Neural cell (in vitro differentiated cells): Measurements from ENCODE around the gene TXNDC16. TPM values are rescaled to one million over a fixed set of nuclear protein-coding genes. Genes with fewer than 3 reads are reported as not detected.

ENCODE experiments used
- H2AFZ ChIP-seq: fragments of 200-600, 300-800 bp; sonication (generic), shearing (Covaris generic); 2 replicates; pipeline ENCODE4 v1.6.0; 2014; ENCODE audit warnings: low read depth, mild to moderate bottlenecking, antibody characterized with exemption, low read length, moderate library complexity
- H3F3A ChIP-seq: fragments of 200-600 bp; shearing (Covaris generic); 2 replicates; pipeline ENCODE4 v1.6.1; 2016; ENCODE audit warnings: mild to moderate bottlenecking, moderate library complexity, mixed read lengths, antibody characterized with exemption, low read length; ENCODE audit not compliant: insufficient read depth, poor library complexity, severe bottlenecking
- H3K27ac ChIP-seq: fragments of 200-600, 300-800 bp; sonication (generic), shearing (Covaris generic); 2 replicates; pipeline ENCODE4 v1.5.1; 2014; ENCODE audit warnings: mild to moderate bottlenecking, low read length, moderate library complexity
- H3K27me3 ChIP-seq: fragments of 300-800, 200-600 bp; sonication (generic), shearing (Covaris generic); 2 replicates; pipeline ENCODE4 v1.6.0; 2014; ENCODE audit warnings: mild to moderate bottlenecking, low read depth, low read length, moderate library complexity; ENCODE audit not compliant: insufficient read depth
- H3K36me3 ChIP-seq: fragments of 300-800, 200-600 bp; sonication (generic), shearing (Covaris generic); 2 replicates; pipeline ENCODE4 v1.5.1; 2014; ENCODE audit warnings: mild to moderate bottlenecking, antibody characterized with exemption, low read length, moderate library complexity; ENCODE audit not compliant: insufficient read depth
- H3K4me2 ChIP-seq: fragments of 300-800, 200-600 bp; sonication (generic), shearing (Covaris generic); 2 replicates; pipeline ENCODE4 v1.6.0; 2014; ENCODE audit warnings: mild to moderate bottlenecking, low read length
- H3K4me3 ChIP-seq: fragments of 300-800, 200-600 bp; sonication (generic), shearing (Covaris generic); 2 replicates; pipeline ENCODE4 v1.5.1; 2014; ENCODE audit warnings: mild to moderate bottlenecking, low read length, moderate library complexity
- H3K79me2 ChIP-seq: fragments of 200-600 bp; shearing (Covaris generic); replicated peaks from 2 replicates; pipeline ENCODE4 v1.6.0; 2014; ENCODE audit warnings: mild to moderate bottlenecking, low read length, moderate library complexity; ENCODE audit not compliant: insufficient read depth
- H3K9ac ChIP-seq: fragments of 300-800, 200-600 bp; sonication (generic), shearing (Covaris generic); 2 replicates; pipeline ENCODE4 v1.6.1; 2016; ENCODE audit warnings: mild to moderate bottlenecking, low read length, mixed read lengths
- H3K9me2 ChIP-seq: fragments of 200-600 bp; shearing (Covaris generic); 2 replicates; pipeline ENCODE4 v1.6.1; 2016; ENCODE audit warnings: mild to moderate bottlenecking, low read length, mixed read lengths; ENCODE audit not compliant: insufficient read depth
- H3K9me3 ChIP-seq: fragments of 200-600, 300-800 bp; sonication (generic), shearing (Covaris generic); 2 replicates; pipeline ENCODE4 v1.6.1; 2016; ENCODE audit warnings: mild to moderate bottlenecking, mixed run types, low read length, moderate library complexity, mixed read lengths
- H4K20me1 ChIP-seq: fragments of 200-600 bp; shearing (Covaris generic); 2 replicates; pipeline ENCODE4 v1.6.1; 2016; ENCODE audit warnings: mild to moderate bottlenecking, mixed run types; ENCODE audit not compliant: insufficient read depth
- CTCF ChIP-seq: fragments of 450-650 bp; IDR thresholded peaks from 2 replicates; pipeline ENCODE4 v1.5.1; 2014; ENCODE audit warnings: antibody characterized with exemption, mild to moderate bottlenecking, moderate library complexity; ENCODE audit not compliant: poor library complexity, severe bottlenecking
- EP300 ChIP-seq: fragments of 450-650 bp; conservative IDR thresholded peaks from 2 replicates; pipeline ENCODE4 v1.6.1; 2014; ENCODE audit warnings: antibody characterized with exemption, mild to moderate bottlenecking, moderate library complexity; ENCODE audit not compliant: poor library complexity, severe bottlenecking
- EZH2 ChIP-seq: fragments of 200-600, 300-800 bp; shearing (Covaris generic), sonication (generic); IDR thresholded peaks from 2 replicates; pipeline ENCODE4 v1.6.1; 2014; ENCODE audit warnings: antibody characterized with exemption, low read length, borderline replicate concordance, mild to moderate bottlenecking; ENCODE audit not compliant: insufficient read depth, poor library complexity, severe bottlenecking
- MXI1 ChIP-seq: fragments of 450-650 bp; conservative IDR thresholded peaks from 2 replicates; pipeline ENCODE4 v1.6.1; 2014; ENCODE audit warnings: antibody characterized with exemption, mild to moderate bottlenecking; ENCODE audit not compliant: poor library complexity, severe bottlenecking
- POLR2AphosphoS5 ChIP-seq: IDR thresholded peaks from 2 replicates; pipeline ENCODE4 v1.6.1; 2012
- RAD21 ChIP-seq: fragments of 450-650 bp; conservative IDR thresholded peaks from 2 replicates; pipeline ENCODE4 v1.6.1; 2014; ENCODE audit warnings: antibody characterized with exemption, mild to moderate bottlenecking, moderate library complexity
- REST ChIP-seq: IDR thresholded peaks from 2 replicates; pipeline ENCODE4 v1.6.1; 2012; ENCODE audit warnings: borderline replicate concordance
- SMC3 ChIP-seq: fragments of 450-650 bp; conservative IDR thresholded peaks from 2 replicates; pipeline ENCODE4 v1.6.1; 2014; ENCODE audit warnings: antibody characterized with exemption, mild to moderate bottlenecking, moderate library complexity; ENCODE audit not compliant: poor library complexity
- TAF1 ChIP-seq: IDR thresholded peaks from 2 replicates; pipeline ENCODE4 v1.6.1; 2012; ENCODE audit warnings: low read depth
- polyA plus RNA-seq: library from polyadenylated mRNA; depleted of rRNA; stranded (reverse); fragments of >200 nt; gene quantifications from 2 replicates; pipeline ENCODE4 v1.2.3, GENCODE V29; 2014

TXNDC16 gene
- polyA plus RNA-seq, 1 donor from 2014 or later: 58.4 TPM

- Histone ChIP-seq H4K20me1 (no peaks in the 10 kb centered on the region), H2AFZ (no peak overlapping the region), H3K4me2 (no peak overlapping the region), H3K4me3 (no peak overlapping the region), H3K9ac (no peak overlapping the region), H3K79me2 (no peaks in the 10 kb centered on the region), H3F3A (no peaks in the 10 kb centered on the region), H3K9me2 (no peaks in the 10 kb centered on the region), H3K9me3 (no peaks in the 10 kb centered on the region), H3K27ac (no peak overlapping the region), H3K36me3 (peaks cover 12% of the 10 kb centered on the region), H3K27me3 (no peaks in the 10 kb centered on the region)
- TF ChIP-seq POLR2AphosphoS5: no peak
- no peak for TF ChIP-seq EZH2
- no peak for TF ChIP-seq REST
- no peak for TF ChIP-seq MXI1
- no peak for TF ChIP-seq RAD21
Observed at GRCh38 chr14:52527052-52527451, 25.3 kb downstream of the TXNDC16 start.

GRCh38 chr14:52522581-52523345 is 29.5 kb downstream of the TXNDC16 start:
- no peaks in the 10 kb centered on the region for H3K79me2 ChIP-seq
- no peak overlapping the region for H3K9ac ChIP-seq
- H4K20me1 ChIP-seq: no peaks in the 10 kb centered on the region
- TF ChIP-seq POLR2AphosphoS5: no peak
- TF ChIP-seq SMC3: no peak
- no peak for TF ChIP-seq EP300
- TF ChIP-seq TAF1: no peak
- TF ChIP-seq REST: no peak
- no peak for TF ChIP-seq RAD21
- no peak for TF ChIP-seq CTCF
- no peak for TF ChIP-seq MXI1
- no peak for TF ChIP-seq EZH2
- H3K36me3 ChIP-seq: peaks cover 22% of the 10 kb centered on the region
- no peaks in the 10 kb centered on the region for H3K27me3 ChIP-seq
- H3F3A ChIP-seq: no peaks in the 10 kb centered on the region
- no peak overlapping the region for H2AFZ ChIP-seq
- no peaks in the 10 kb centered on the region for H3K9me3 ChIP-seq
- H3K4me3 ChIP-seq: no peak overlapping the region
- no peaks in the 10 kb centered on the region for H3K9me2 ChIP-seq
- H3K4me2 ChIP-seq: no peak overlapping the region
- H3K27ac ChIP-seq: no peak overlapping the region
